Uterus (tissue), 2 donors: ENCODE data around the gene DPH1.

ENCODE experiments used
- CTCF ChIP-seq, 4 experiments: fragments of 200-600 bp in 2 of 4; fragments of 450-650 bp in 2 of 4; sonication (generic) in 2 of 4; IDR thresholded peaks; one replicate each; pipeline ENCODE4 v1.5.1; 2016 to 2019; ENCODE audit warnings: antibody characterized with exemption in 4 of 4, mild to moderate bottlenecking in 2 of 4, moderate library complexity in 1 of 4
- POLR2A ChIP-seq, 2 donors: fragments of 450-650 bp; IDR thresholded peaks; one replicate each; pipeline ENCODE4 v1.6.1; 2016; ENCODE audit warnings: antibody characterized with exemption in 2 of 2, mild to moderate bottlenecking in 1 of 2, moderate library complexity in 1 of 2

GRCh38 chr17:2048805-2049204 is 18.9 kb downstream of the DPH1 start:
- no peak for TF ChIP-seq CTCF (IDR thresholded peaks at IDR 0.05)
- no peak for TF ChIP-seq POLR2A (IDR thresholded peaks at IDR 0.05)
